ENCODE results near the gene DIS3L2.
"Not testable (repeated sequence)": the region's sequence is repeated elsewhere in the genome, so short reads cannot be mapped to it uniquely, and the experiment has no call there.

The DIS3L2 gene

GRCh38 chr2:232319803-232320442 lies 358.4 kb downstream of the DIS3L2 start:
- no peak for DNase-seq (ENCODE audit: low read depth, low spot score)

- no peak for DNase-seq (ENCODE audit: low read depth, low spot score)
Measured at GRCh38 chr2:232320443-232320803, 358.9 kb downstream of the DIS3L2 start.

- peak; percentile 22 for DNase-seq (ENCODE audit: low read depth, low spot score)
Measured at GRCh38 chr2:232321156-232321816, 359.8 kb downstream of the DIS3L2 start.

- DNase-seq (ENCODE audit: low read depth, low spot score) = no peak
Measured at GRCh38 chr2:232321817-232322559, 360.5 kb downstream of the DIS3L2 start.

- DNase-seq (ENCODE audit: low read depth, low spot score) = no peak
Measured at GRCh38 chr2:232322560-232323327, 361.2 kb downstream of the DIS3L2 start.

GRCh38 chr2:232323328-232323650 lies 361.8 kb downstream of the DIS3L2 start:
- no peak for DNase-seq (ENCODE audit: low read depth, low spot score)

GRCh38 chr2:232323967-232324366 lies 362.5 kb downstream of the DIS3L2 start:
- DNase-seq (ENCODE audit: low read depth, low spot score) = not testable (repeated sequence)

- DNase-seq (ENCODE audit: low read depth, low spot score) = no peak
Measured at GRCh38 chr2:232324778-232325177, 363.3 kb downstream of the DIS3L2 start.

GRCh38 chr2:232325324-232326273 lies 364.1 kb downstream of the DIS3L2 start:
- DNase-seq (ENCODE audit: low read depth, low spot score) = no peak

- not testable (repeated sequence) for DNase-seq (ENCODE audit: low read depth, low spot score)
Measured at GRCh38 chr2:232326274-232327104, 365.0 kb downstream of the DIS3L2 start.

- peak; percentile 59 for DNase-seq (ENCODE audit: low read depth, low spot score)
Measured at GRCh38 chr2:232327105-232328031, 365.9 kb downstream of the DIS3L2 start.

GRCh38 chr2:232328032-232328422 lies 366.5 kb downstream of the DIS3L2 start:
- DNase-seq (ENCODE audit: low read depth, low spot score) = no peak

- no peak for DNase-seq (ENCODE audit: low read depth, low spot score)
Measured at GRCh38 chr2:232328516-232329460, 367.3 kb downstream of the DIS3L2 start.

GRCh38 chr2:232329716-232330067 lies 368.2 kb downstream of the DIS3L2 start:
- DNase-seq (ENCODE audit: low read depth, low spot score) = no peak

GRCh38 chr2:232330068-232330999 lies 368.8 kb downstream of the DIS3L2 start:
- DNase-seq (ENCODE audit: low read depth, low spot score) = no peak

GRCh38 chr2:232331061-232331460 lies 369.5 kb downstream of the DIS3L2 start:
- DNase-seq (ENCODE audit: low read depth, low spot score) = not testable (repeated sequence)

GRCh38 chr2:232331641-232332040 lies 370.1 kb downstream of the DIS3L2 start:
- DNase-seq (ENCODE audit: low read depth, low spot score) = not testable (repeated sequence)
